Skeletal muscle satellite cell (primary cell): ENCODE data around the gene NFKBIL1. TPM values are rescaled to one million over a fixed set of nuclear protein-coding genes. Genes with fewer than 3 reads are reported as not detected.
A peak's percentile ranks its signal among the peaks of the same experiment; 100 is the strongest.
"Not testable (repeated sequence)": the region's sequence is repeated elsewhere in the genome, so short reads cannot be mapped to it uniquely, and the experiment has no call there.

Experiments
- H3K27me3 ChIP-seq: 2 replicates; pipeline ENCODE4 v1.7.0; 2013; ENCODE audit warnings: low read length; ENCODE audit not compliant: control insufficient read depth, insufficient read depth
- H3K36me3 ChIP-seq: 2 replicates; pipeline ENCODE4 v1.7.0; 2013; ENCODE audit warnings: mild to moderate bottlenecking, control low read depth, low read length; ENCODE audit not compliant: insufficient read depth
- H3K4me1 ChIP-seq: 2 replicates; pipeline ENCODE4 v1.7.0; 2013; ENCODE audit warnings: low read length; ENCODE audit not compliant: control insufficient read depth, insufficient read depth
- H3K4me2 ChIP-seq: 2 replicates; pipeline ENCODE4 v1.7.0; 2013; ENCODE audit warnings: mild to moderate bottlenecking, low read length
- H3K4me3 ChIP-seq: 2 replicates; pipeline ENCODE4 v1.7.0; 2013; ENCODE audit warnings: low read length
- H3K9ac ChIP-seq: 2 replicates; pipeline ENCODE4 v1.7.0; 2013; ENCODE audit warnings: mild to moderate bottlenecking, low read depth, low read length, moderate library complexity
- H3K9me3 ChIP-seq: replicated peaks from 2 replicates; pipeline ENCODE4 v1.7.0; 2013; ENCODE audit warnings: mild to moderate bottlenecking, control low read depth, low read length
- total RNA-seq: library from RNA; depleted of rRNA; stranded (reverse); fragments of >200 nt; gene quantifications from 2 replicates; pipeline ENCODE4 v1.2.3, GENCODE V29; 2012; rRNA removed

NFKBIL1 gene, protein sequence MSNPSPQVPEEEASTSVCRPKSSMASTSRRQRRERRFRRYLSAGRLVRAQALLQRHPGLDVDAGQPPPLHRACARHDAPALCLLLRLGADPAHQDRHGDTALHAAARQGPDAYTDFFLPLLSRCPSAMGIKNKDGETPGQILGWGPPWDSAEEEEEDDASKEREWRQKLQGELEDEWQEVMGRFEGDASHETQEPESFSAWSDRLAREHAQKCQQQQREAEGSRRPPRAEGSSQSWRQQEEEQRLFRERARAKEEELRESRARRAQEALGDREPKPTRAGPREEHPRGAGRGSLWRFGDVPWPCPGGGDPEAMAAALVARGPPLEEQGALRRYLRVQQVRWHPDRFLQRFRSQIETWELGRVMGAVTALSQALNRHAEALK
- 20.3 and 24.5 TPM in 2 replicates for total RNA-seq

DNA sequence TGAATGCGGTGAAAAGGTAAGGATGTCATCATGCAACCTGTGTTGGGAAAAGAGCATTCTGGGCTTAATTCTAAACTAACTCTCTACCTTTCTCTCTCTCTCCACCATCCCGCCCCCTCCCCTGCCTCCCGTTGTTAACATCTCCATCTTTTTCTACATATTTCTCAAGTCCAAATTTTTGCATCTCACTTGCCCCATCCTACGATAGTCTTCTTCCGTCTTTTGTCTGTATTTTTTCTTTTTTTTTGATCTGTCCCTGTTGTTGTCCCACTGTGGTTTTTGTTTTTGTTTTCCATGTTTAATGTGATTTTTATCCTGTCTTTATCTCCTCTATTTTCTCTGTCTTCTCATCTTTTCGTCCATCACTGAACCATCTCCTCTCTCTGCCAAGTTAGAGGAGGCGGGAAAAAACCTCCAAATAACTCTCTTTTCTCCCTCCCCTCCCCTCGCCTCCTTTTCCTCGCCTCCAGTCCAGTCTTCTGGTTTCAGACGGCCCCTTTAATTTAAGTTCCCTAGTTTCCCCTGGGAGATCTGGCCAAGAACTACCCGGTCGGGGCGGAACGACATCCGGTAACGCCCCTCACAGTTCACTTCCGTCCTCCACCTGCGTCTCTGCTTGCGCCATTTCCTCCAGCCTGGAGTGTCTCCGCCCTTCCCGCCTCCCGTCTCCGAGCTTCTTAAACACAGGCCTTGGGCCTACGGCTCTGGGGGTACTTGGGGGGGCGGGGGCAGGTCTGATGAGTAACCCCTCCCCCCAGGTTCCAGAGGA is at the start of gene NFKBIL1:
Gene NFKBIL1, plus strand, starts transcription at position 651 of the 769 bp plus-strand sequence. Its CDS starts 87 bp downstream, at position 738.
- peaks cover 21% of the 10 kb centered on the region for H3K4me1 ChIP-seq
- H3K27me3 ChIP-seq: no peaks in the 10 kb centered on the region
- H3K4me2 ChIP-seq: peak within 1 kb of the TSS; percentile 89
- H3K9me3 ChIP-seq: no peaks in the 10 kb centered on the region
- peak within 1 kb of the TSS; percentile 93 for H3K9ac ChIP-seq
- H3K4me3 ChIP-seq: peak within 1 kb of the TSS; percentile 71
- H3K36me3 ChIP-seq: peaks cover 14% of the 10 kb centered on the region

DNA sequence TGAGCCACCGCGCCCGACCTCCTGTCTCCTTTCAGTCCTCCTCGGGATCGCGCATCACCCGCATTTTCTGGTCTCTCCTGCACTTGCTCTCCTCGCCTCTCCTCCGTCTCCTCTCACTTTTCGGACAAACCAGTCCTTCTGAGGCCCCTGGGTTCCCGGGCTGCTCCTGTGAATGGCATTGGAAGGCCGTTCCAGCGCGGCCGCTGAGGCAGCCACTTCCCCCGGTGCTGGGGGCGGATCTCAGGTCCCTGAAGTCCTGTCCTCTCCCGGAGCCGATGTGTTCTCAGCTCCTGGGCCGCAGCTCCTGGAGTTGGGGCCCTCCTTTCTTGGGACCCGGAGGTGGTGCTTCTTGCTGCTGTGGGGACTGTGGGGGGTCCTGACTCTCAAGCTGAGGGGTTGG is 48.7 kb upstream of the NFKBIL1 start:
- Histone ChIP-seq H3K9ac (no peak overlapping the region), H3K9me3 (no peaks in the 10 kb centered on the region), H3K36me3 (no peaks in the 10 kb centered on the region), H3K4me2 (peak overlapping the region; percentile 94), H3K4me1 (peaks cover 32% of the 10 kb centered on the region), H3K27me3 (no peaks in the 10 kb centered on the region), H3K4me3 (peak overlapping the region; percentile 49)

DNA sequence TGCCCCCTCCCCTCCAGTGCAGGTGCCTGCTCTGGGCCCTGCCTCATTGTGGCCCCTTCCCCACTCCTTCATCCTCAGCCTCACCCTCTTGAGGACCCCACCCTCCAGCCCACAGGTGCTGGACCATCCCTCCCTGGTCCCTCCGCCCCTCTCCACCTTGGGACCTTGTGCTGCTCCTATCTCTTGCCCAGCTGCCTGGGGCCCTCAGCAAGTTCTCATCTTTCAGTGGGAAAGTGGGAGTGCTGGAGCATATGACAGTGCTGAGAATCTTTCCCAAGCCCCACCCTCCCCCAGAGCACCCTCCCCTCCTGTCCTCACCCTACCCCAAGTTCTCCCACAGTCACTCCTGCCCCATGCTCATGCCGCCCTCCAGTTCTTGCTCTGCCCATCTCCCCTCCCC is 47.8 kb upstream of the NFKBIL1 start:
- H3K4me2 ChIP-seq, H3K27me3 ChIP-seq, H3K4me3 ChIP-seq, H3K9me3 ChIP-seq, H3K36me3 ChIP-seq, H3K9ac ChIP-seq: not testable (repeated sequence)
- peaks cover 32% of the 10 kb centered on the region for H3K4me1 ChIP-seq

GRCh38 chr6:31502586-31502985 is 44.8 kb upstream of the NFKBIL1 start:
- Histone ChIP-seq H3K4me1 (peaks cover 10% of the 10 kb centered on the region), H3K4me2 (no peak overlapping the region), H3K36me3 (peaks cover 12% of the 10 kb centered on the region), H3K9ac (no peak overlapping the region), H3K4me3 (no peak overlapping the region), H3K27me3 (no peaks in the 10 kb centered on the region), H3K9me3 (no peaks in the 10 kb centered on the region)

GRCh38 chr6:31509036-31509435 is 38.4 kb upstream of the NFKBIL1 start:
- not testable (repeated sequence) for H3K9ac ChIP-seq, H3K27me3 ChIP-seq, H3K9me3 ChIP-seq, H3K4me2 ChIP-seq, H3K4me3 ChIP-seq
- Histone ChIP-seq H3K4me1 (peaks cover 13% of the 10 kb centered on the region), H3K36me3 (peaks cover 34% of the 10 kb centered on the region)

- Histone ChIP-seq H3K36me3 (peaks cover 34% of the 10 kb centered on the region), H3K27me3 (no peaks in the 10 kb centered on the region), H3K4me1 (peaks cover 16% of the 10 kb centered on the region), H3K9me3 (no peaks in the 10 kb centered on the region), H3K9ac (no peak overlapping the region), H3K4me3 (no peak overlapping the region), H3K4me2 (no peak overlapping the region)
These were observed 37.4 kb upstream of the NFKBIL1 start for GRCh38 chr6:31510007-31510406.

DNA sequence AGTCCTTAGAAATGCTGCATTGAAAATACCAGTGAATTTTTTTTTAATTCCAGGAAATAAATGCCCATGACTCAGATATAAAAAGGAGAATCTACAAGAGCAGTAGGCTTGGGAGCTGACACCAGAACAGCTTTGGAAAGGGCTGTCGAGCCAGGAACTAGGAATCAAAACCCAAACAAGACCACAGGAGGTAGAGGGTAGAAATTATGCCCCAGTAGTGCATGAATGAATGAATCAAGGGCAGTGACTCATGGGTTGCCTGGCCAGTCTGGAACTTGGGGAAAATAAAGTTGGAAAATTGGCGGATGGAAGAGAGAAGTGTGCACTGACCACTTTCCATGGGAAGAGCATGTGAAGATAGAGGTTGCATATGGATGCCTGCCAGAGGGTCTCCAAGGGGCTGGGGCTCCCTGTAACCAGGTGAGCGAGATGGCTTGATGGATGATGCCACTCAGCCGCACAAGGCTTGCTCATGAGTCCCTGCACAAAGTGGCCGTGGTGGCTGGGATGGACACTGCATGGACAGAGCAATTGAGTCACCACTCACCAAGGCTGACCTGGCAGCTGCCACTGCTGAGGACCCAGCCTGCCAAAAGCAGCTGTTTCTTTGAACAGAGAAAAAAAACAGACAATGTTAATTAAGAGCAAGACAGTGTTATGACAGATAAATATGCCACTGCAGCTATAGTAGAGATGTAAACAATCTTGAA is 33.8 kb upstream of the NFKBIL1 start:
- no peak overlapping the region for H3K9ac ChIP-seq
- peak overlapping the region; percentile 59 for H3K4me2 ChIP-seq
- H3K9me3 ChIP-seq: no peaks in the 10 kb centered on the region
- H3K27me3 ChIP-seq: no peaks in the 10 kb centered on the region
- H3K36me3 ChIP-seq: peaks cover 16% of the 10 kb centered on the region
- peak overlapping the region; percentile 22 for H3K4me3 ChIP-seq
- H3K4me1 ChIP-seq: peaks cover 26% of the 10 kb centered on the region

DNA sequence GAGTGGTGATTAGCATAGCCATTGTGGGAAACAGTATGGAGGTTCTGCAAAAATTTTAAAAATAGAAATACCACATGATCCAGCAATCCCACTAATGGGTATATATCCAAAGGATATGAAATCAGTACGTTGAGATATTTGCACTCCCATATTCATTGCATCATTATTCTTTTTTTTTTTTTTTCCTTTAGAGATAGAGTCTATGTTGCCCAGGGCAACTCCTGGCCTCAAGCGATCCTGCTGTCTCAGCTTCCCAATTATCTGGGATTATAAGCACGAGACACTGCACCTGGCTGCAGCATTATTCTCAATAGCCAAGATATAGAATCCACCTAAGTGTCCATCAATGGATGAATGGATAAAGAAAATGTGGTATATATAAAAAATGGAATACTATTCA is 25.6 kb upstream of the NFKBIL1 start:
- no peak overlapping the region for H3K4me3 ChIP-seq
- H3K36me3 ChIP-seq: no peaks in the 10 kb centered on the region
- H3K9ac ChIP-seq: no peak overlapping the region
- H3K9me3 ChIP-seq: no peaks in the 10 kb centered on the region
- H3K4me1 ChIP-seq: peaks cover 16% of the 10 kb centered on the region
- peaks cover 5% of the 10 kb centered on the region for H3K27me3 ChIP-seq
- no peak overlapping the region for H3K4me2 ChIP-seq

GRCh38 chr6:31525553-31525931 is 21.9 kb upstream of the NFKBIL1 start:
- H3K4me1 ChIP-seq: peaks cover 18% of the 10 kb centered on the region
- peaks cover 12% of the 10 kb centered on the region for H3K36me3 ChIP-seq
- H3K27me3 ChIP-seq: peaks cover 3% of the 10 kb centered on the region
- no peaks in the 10 kb centered on the region for H3K9me3 ChIP-seq
- no peak overlapping the region for H3K9ac ChIP-seq
- H3K4me2 ChIP-seq: no peak overlapping the region
- H3K4me3 ChIP-seq: no peak overlapping the region

DNA sequence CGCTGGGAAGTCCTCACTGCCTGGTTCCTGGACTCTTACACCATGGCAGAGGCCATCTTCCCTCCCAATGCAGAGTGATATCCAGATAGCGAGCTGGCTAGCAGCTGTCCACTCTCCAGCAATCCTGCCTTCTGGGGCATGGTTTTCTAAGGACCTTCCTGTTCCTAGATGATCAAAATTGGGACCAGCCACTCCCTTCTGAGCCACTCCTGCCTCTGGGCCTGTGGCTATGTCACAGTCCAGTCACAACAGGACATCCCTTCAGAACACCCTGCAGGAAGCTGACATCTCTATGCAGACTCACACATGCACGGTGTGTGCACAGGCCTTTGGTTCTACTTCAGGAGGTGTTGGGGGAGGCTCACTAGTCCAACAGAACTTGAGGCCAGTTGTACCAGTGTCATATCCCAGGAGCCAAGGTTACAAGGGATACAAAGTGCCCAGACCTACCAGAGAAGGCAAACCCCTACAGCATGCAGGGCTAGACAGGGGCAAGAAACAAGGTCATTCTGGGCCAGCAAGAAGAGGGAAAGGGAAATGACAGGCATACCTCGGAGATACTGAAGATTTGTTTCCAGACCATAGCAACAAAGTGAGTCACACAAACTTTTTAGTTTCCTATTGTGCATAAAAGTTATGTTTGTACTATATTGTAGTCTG is 21.3 kb upstream of the NFKBIL1 start:
- no peaks in the 10 kb centered on the region for H3K9me3 ChIP-seq
- H3K4me2 ChIP-seq: no peak overlapping the region
- peaks cover 18% of the 10 kb centered on the region for H3K4me1 ChIP-seq
- H3K9ac ChIP-seq: no peak overlapping the region
- peaks cover 17% of the 10 kb centered on the region for H3K36me3 ChIP-seq
- H3K27me3 ChIP-seq: no peaks in the 10 kb centered on the region
- no peak overlapping the region for H3K4me3 ChIP-seq

DNA sequence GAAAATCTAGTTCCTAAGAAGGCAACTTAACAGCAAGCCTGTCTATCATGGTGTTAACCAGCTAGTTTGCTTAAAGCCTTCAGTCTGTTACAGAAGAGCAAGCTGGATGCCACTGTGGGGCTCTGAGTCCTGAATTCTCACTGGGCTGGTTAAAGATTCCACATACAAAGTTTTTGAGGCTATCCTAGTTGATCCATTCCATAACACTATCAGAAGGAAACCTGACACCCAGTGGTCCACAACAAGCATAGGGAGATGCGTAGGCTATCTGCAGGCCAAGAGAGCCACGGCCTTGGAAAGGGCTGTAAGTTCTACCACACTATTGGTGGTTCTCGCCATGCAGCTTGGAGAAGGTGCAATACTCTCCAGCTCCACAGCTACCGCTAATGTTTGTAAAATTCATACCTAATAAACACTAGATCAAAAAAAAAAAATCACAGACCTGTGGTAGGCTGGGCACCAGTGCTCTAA is 19.1 kb upstream of the NFKBIL1 start:
- Histone ChIP-seq H3K27me3 (no peaks in the 10 kb centered on the region), H3K4me1 (peaks cover 18% of the 10 kb centered on the region), H3K9me3 (no peaks in the 10 kb centered on the region), H3K4me2 (no peak overlapping the region), H3K4me3 (no peak overlapping the region), H3K9ac (no peak overlapping the region), H3K36me3 (peaks cover 37% of the 10 kb centered on the region)
